HG02642 (cell line): ENCODE results near the gene PARP1.
"Not testable (repeated sequence)": the region's sequence is repeated elsewhere in the genome, so short reads cannot be mapped to it uniquely, and the experiment has no call there.

ENCODE experiments used
- ATAC-seq: cut with Tn5 transposase; IDR thresholded peaks from one replicate; pipeline ENCODE4 v1.9.1; 2021; ENCODE audit warnings: mild to moderate bottlenecking; ENCODE audit not compliant: unreplicated experiment, poor library complexity

The PARP1 gene

GRCh38 chr1:226357416-226357815 lies 50.5 kb downstream of the PARP1 start:
- no peak for ATAC-seq

- no peak for ATAC-seq
These were observed 52.0 kb downstream of the PARP1 start for GRCh38 chr1:226355669-226356551.

- ATAC-seq = no peak
These were observed 52.9 kb downstream of the PARP1 start for GRCh38 chr1:226355016-226355415.

GRCh38 chr1:226353698-226354525 lies 54.0 kb downstream of the PARP1 start:
- no peak for ATAC-seq

GRCh38 chr1:226351709-226352108 lies 56.2 kb downstream of the PARP1 start:
- no peak for ATAC-seq

- no peak for ATAC-seq
These were observed 57.4 kb downstream of the PARP1 start for GRCh38 chr1:226350519-226350865.

GRCh38 chr1:226349801-226350518 lies 57.9 kb downstream of the PARP1 start:
- ATAC-seq = peak; percentile 61

- ATAC-seq = no peak
These were observed 58.8 kb downstream of the PARP1 start for GRCh38 chr1:226349081-226349480.

- no peak for ATAC-seq
These were observed 63.2 kb downstream of the PARP1 start for GRCh38 chr1:226344441-226345259.

- ATAC-seq = no peak
These were observed 65.2 kb downstream of the PARP1 start for GRCh38 chr1:226342656-226343055.

GRCh38 chr1:226340111-226340510 lies 67.8 kb downstream of the PARP1 start:
- ATAC-seq = not testable (repeated sequence)

GRCh38 chr1:226337276-226337875 lies 70.5 kb downstream of the PARP1 start:
- ATAC-seq = no peak

- ATAC-seq = no peak
These were observed 72.2 kb downstream of the PARP1 start for GRCh38 chr1:226335661-226336060.

- no peak for ATAC-seq
These were observed 74.9 kb downstream of the PARP1 start for GRCh38 chr1:226332947-226333346.

GRCh38 chr1:226329237-226329636 lies 78.7 kb downstream of the PARP1 start:
- no peak for ATAC-seq

- ATAC-seq = no peak
These were observed 80.1 kb downstream of the PARP1 start for GRCh38 chr1:226327761-226328162.

GRCh38 chr1:226325178-226325577 lies 82.7 kb downstream of the PARP1 start:
- no peak for ATAC-seq

- ATAC-seq = no peak
These were observed 83.4 kb downstream of the PARP1 start for GRCh38 chr1:226324479-226324878.

- ATAC-seq = no peak
These were observed 84.9 kb downstream of the PARP1 start for GRCh38 chr1:226322986-226323385.

- ATAC-seq = no peak
These were observed 87.0 kb downstream of the PARP1 start for GRCh38 chr1:226320930-226321329.
